B cell (primary cell): ENCODE results near the gene TKTL1.

Experiments
- EZH2 ChIP-seq: IDR thresholded peaks from 2 replicates; pipeline ENCODE4 v1.6.1; 2012; ENCODE audit warnings: borderline replicate concordance, low read depth, mild to moderate bottlenecking, moderate library complexity, low read length; ENCODE audit not compliant: insufficient read depth, poor library complexity, severe bottlenecking
- TF ChIP-seq, protein P1 (sequence below): fragments of 200-600 bp; IDR thresholded peaks from one replicate; pipeline ENCODE4 v1.8.0; 2022; ENCODE audit warnings: antibody characterized with exemption, mild to moderate bottlenecking

GRCh38 chrX:154355094-154355775 lies 59.6 kb downstream of the TKTL1 start:
- TF ChIP-seq, protein P1, sequence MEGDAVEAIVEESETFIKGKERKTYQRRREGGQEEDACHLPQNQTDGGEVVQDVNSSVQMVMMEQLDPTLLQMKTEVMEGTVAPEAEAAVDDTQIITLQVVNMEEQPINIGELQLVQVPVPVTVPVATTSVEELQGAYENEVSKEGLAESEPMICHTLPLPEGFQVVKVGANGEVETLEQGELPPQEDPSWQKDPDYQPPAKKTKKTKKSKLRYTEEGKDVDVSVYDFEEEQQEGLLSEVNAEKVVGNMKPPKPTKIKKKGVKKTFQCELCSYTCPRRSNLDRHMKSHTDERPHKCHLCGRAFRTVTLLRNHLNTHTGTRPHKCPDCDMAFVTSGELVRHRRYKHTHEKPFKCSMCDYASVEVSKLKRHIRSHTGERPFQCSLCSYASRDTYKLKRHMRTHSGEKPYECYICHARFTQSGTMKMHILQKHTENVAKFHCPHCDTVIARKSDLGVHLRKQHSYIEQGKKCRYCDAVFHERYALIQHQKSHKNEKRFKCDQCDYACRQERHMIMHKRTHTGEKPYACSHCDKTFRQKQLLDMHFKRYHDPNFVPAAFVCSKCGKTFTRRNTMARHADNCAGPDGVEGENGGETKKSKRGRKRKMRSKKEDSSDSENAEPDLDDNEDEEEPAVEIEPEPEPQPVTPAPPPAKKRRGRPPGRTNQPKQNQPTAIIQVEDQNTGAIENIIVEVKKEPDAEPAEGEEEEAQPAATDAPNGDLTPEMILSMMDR = no peak
- no peak for TF ChIP-seq EZH2
